SK-N-SH (cell line): ENCODE data around the gene ADAP1. TPM values are rescaled to one million over a fixed set of nuclear protein-coding genes. Genes with fewer than 3 reads are reported as not detected.

Experiments used
- CTCF ChIA-PET: fragments of 300-600, 350-600 bp; formaldehyde crosslinking; extraction: SDS; loops from one replicate; lab custom pipeline; 2021; lab: Yijun Ruan, JAX
- POLR2A ChIA-PET: fragments of 350-600 bp; sonication (Branson Sonifier 250); formaldehyde crosslinking; extraction: SDS; loops from one replicate; lab custom pipeline; 2020; ENCODE audit warnings: antibody characterized with exemption, inconsistent platforms; lab: Yijun Ruan, JAX
- DNase-seq: peaks from one replicate; pipeline ENCODE4 v3.0.0; 2012
- H2AFZ ChIP-seq: fragments of 200-600 bp; sonication (generic); 2 replicates; pipeline ENCODE4 v1.8.1; 2016; ENCODE audit warnings: antibody characterized with exemption, mild to moderate bottlenecking, low read depth
- H3F3A ChIP-seq: fragments of 200-600 bp; sonication (generic); replicated peaks from 2 replicates; pipeline ENCODE3; 2016; ENCODE audit warnings: antibody characterized with exemption, mild to moderate bottlenecking; ENCODE audit not compliant: insufficient read depth
- H3K27ac ChIP-seq, 2 experiments: fragments of 200-500 bp in 1 of 2; fragments of 200-600 bp in 1 of 2; sonication (Bioruptor generic) in 1 of 2; sonication (generic), shearing (Covaris generic) in 1 of 2; 2 replicates each; pipeline versions ENCODE4 v1.5.1 to v1.6.1; 2014 to 2016; ENCODE audit warnings: low read depth in 2 of 2, inconsistent platforms in 1 of 2, low read length in 1 of 2, mild to moderate bottlenecking in 1 of 2, mixed read lengths in 1 of 2
- H3K27me3 ChIP-seq: fragments of 200-600 bp; sonication (generic), shearing (Covaris generic); 2 replicates; pipeline ENCODE4 v1.6.1; 2016; ENCODE audit warnings: mixed run types; ENCODE audit not compliant: insufficient read depth
- H3K36me3 ChIP-seq, 2 experiments: fragments of 200-500 bp in 1 of 2; fragments of 200-600 bp in 1 of 2; sonication (Bioruptor generic) in 1 of 2; sonication (generic) in 1 of 2; replicated peaks in 1 of 2; 2 replicates each; pipeline versions ENCODE3 to v1.5.1; 2014 to 2016; ENCODE audit warnings: low read length in 1 of 2, mild to moderate bottlenecking in 1 of 2; ENCODE audit not compliant: insufficient read depth in 2 of 2, control insufficient read depth in 1 of 2
- H3K4me1 ChIP-seq, 2 experiments: fragments of 200-500 bp in 1 of 2; fragments of 200-600 bp in 1 of 2; sonication (Bioruptor generic) in 1 of 2; sonication (generic), shearing (Covaris generic) in 1 of 2; 2 replicates each; pipeline versions ENCODE4 v1.5.1 to v1.6.1; 2014 to 2016; ENCODE audit warnings: low read depth in 1 of 2, low read length in 1 of 2, mixed run types in 1 of 2; ENCODE audit not compliant: insufficient read depth in 2 of 2, control insufficient read depth in 1 of 2
- H3K4me2 ChIP-seq: fragments of 200-600 bp; sonication (generic), shearing (Covaris generic); 2 replicates; pipeline ENCODE4 v1.6.1; 2017; ENCODE audit warnings: mixed run types
- H3K4me3 ChIP-seq, 2 experiments: fragments of 200-500 bp in 1 of 2; fragments of 200-600 bp in 1 of 2; sonication (Bioruptor generic) in 1 of 2; sonication (generic), shearing (Covaris generic) in 1 of 2; 2 replicates each; pipeline versions ENCODE4 v1.5.1 to v1.8.1; 2014 to 2016; ENCODE audit warnings: low read depth in 2 of 2, inconsistent platforms in 1 of 2, low read length in 1 of 2, mild to moderate bottlenecking in 1 of 2, mixed read lengths in 1 of 2, moderate library complexity in 1 of 2
- H3K79me2 ChIP-seq: fragments of 200-600 bp; sonication (generic); 2 replicates; pipeline ENCODE4 v1.8.1; 2017; ENCODE audit warnings: mild to moderate bottlenecking; ENCODE audit not compliant: insufficient read depth
- H3K9ac ChIP-seq: fragments of 200-600 bp; sonication (generic); 2 replicates; pipeline ENCODE4 v1.6.1; 2017; ENCODE audit warnings: mixed run types
- H3K9me2 ChIP-seq: fragments of 200-600 bp; sonication (generic); 2 replicates; pipeline ENCODE4 v1.6.1; 2017; ENCODE audit warnings: mixed run types
- H3K9me3 ChIP-seq: fragments of 200-600 bp; sonication (generic); 2 replicates; pipeline ENCODE4 v1.6.1; 2017; ENCODE audit warnings: mixed run types, mild to moderate bottlenecking, moderate library complexity
- H4K20me1 ChIP-seq: fragments of 200-600 bp; sonication (generic); 2 replicates; pipeline ENCODE4 v1.6.1; 2017; ENCODE audit warnings: mild to moderate bottlenecking, mixed run types; ENCODE audit not compliant: insufficient read depth
- CHD2 ChIP-seq: fragments of 150-350 bp; IDR thresholded peaks from 2 replicates; pipeline ENCODE4 v1.6.1; 2018; ENCODE audit warnings: low read length; ENCODE audit not compliant: partially characterized antibody
- ELF1 ChIP-seq: IDR thresholded peaks from 2 replicates; pipeline ENCODE4 v1.4.0; 2012
- FOXJ3 ChIP-seq: sonication (generic); formaldehyde crosslinking; IDR thresholded peaks from 2 replicates; pipeline ENCODE4 v1.5.1; 2020; ENCODE audit warnings: mild to moderate bottlenecking, missing genetic modification reagents
- FOXM1 ChIP-seq: IDR thresholded peaks from 2 replicates; pipeline ENCODE4 v1.4.0; 2012; ENCODE audit warnings: low read depth, mild to moderate bottlenecking
- NRF1 ChIP-seq: IDR thresholded peaks from 2 replicates; pipeline ENCODE4 v1.6.1; 2012; ENCODE audit warnings: low read depth, mild to moderate bottlenecking, low read length
- RFX5 ChIP-seq: IDR thresholded peaks from 2 replicates; pipeline ENCODE4 v1.6.1; 2012; ENCODE audit warnings: mild to moderate bottlenecking, improper control_type of control experiment, low read length
- RXRA ChIP-seq: IDR thresholded peaks from 2 replicates; pipeline ENCODE4 v1.4.0; 2012; ENCODE audit warnings: low read depth, mild to moderate bottlenecking, borderline replicate concordance
- TCF12 ChIP-seq: IDR thresholded peaks from 2 replicates; pipeline ENCODE4 v1.4.0; 2012
- WGBS: methylation state at CpG from one replicate; pipeline ENCODE4 v1.1.6; 2017; ENCODE audit warnings: low lambda C conversion rate; 5-methylcytosine and 5-hydroxymethylcytosine counted together
- polyA plus RNA-seq, 3 experiments: library from polyadenylated mRNA; depleted of rRNA; stranded (reverse); fragments of >200 nt; gene quantifications; 2 replicates each; pipeline ENCODE4 v1.2.3, GENCODE V29; 2012
- TF ChIP-seq, protein P1 (sequence below): fragments of 200-600 bp; sonication (generic); IDR thresholded peaks from 2 replicates; pipeline ENCODE4 v1.6.1; 2017; ENCODE audit warnings: antibody characterized with exemption, mild to moderate bottlenecking, moderate library complexity
- TF ChIP-seq, protein P2 (sequence below): IDR thresholded peaks from 2 replicates; pipeline ENCODE4 v1.4.0; 2012; ENCODE audit warnings: low read depth, borderline replicate concordance
- TF ChIP-seq, protein P3 (sequence below): IDR thresholded peaks from 2 replicates; pipeline ENCODE4 v1.4.0; 2012; ENCODE audit warnings: low read depth
- TF ChIP-seq, protein P4 (sequence below): IDR thresholded peaks from 2 replicates; pipeline ENCODE4; 2012
- TF ChIP-seq, protein P5 (sequence below): IDR thresholded peaks from 2 replicates; pipeline ENCODE4 v1.6.1; 2012; ENCODE audit warnings: mild to moderate bottlenecking, low read depth, low read length, moderate library complexity
- TF ChIP-seq, protein P6 (sequence below): fragments of 150-350 bp; IDR thresholded peaks from 2 replicates; pipeline ENCODE4 v1.6.1; 2016; ENCODE audit warnings: mild to moderate bottlenecking, low read depth, low read length

The ADAP1 gene
- polyA plus RNA-seq, 1 of the 3 experiments (the other 2 are of a cell fraction): 3.2 TPM

DNA sequence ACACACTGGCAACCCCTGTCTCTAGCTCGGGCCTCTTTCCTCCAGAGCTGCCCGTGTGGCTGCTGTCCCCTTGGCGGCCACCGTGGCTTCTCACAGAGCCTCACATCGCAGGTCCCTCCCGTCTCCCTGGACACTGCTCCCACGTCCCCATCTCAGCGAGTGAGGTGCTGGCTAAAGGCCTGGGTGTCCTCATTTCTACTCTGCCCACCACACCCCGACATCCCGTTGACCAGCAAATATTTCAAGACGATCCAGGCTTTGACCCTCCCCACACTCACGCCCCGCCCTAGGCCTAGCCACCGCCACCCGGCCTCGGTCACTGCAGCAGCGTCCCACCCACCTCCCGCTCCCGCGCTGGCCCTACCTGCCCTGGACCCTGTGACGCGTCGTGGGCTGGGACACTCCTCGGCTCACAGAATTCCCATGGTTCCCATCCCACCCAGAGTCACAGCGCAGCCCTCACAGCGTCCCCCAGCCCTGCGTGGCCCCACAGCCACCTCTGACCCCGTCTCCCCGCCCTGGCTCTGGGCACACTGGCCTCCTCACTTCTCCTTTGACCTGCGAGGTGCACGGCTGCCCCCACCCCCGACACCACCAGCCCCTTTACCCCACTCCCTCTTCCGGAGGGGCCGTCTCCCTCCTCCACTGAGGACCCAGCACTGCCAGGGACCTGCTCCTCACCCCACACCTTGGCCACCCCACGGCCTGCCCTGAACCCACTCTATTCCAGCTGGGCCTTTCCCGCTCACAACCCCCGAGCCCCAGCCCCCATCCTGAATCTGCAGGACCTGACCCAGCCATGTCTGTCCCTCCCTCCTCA is 6.9 kb downstream of the ADAP1 start:
- H3F3A ChIP-seq: no peaks in the 10 kb centered on the region
- H3K27ac ChIP-seq: no peak overlapping the region
- H4K20me1 ChIP-seq: no peaks in the 10 kb centered on the region
- H3K9me2 ChIP-seq: no peaks in the 10 kb centered on the region
- H3K4me3 ChIP-seq: no peak overlapping the region
- H3K9me3 ChIP-seq: no peaks in the 10 kb centered on the region
- TF ChIP-seq FOXM1 (no peak), CHD2 (no peak), RFX5 (no peak), FOXJ3 (no peak), TCF12 (no peak), NRF1 (no peak), RXRA (no peak), ELF1 (no peak)
- TF ChIP-seq, protein P1, sequence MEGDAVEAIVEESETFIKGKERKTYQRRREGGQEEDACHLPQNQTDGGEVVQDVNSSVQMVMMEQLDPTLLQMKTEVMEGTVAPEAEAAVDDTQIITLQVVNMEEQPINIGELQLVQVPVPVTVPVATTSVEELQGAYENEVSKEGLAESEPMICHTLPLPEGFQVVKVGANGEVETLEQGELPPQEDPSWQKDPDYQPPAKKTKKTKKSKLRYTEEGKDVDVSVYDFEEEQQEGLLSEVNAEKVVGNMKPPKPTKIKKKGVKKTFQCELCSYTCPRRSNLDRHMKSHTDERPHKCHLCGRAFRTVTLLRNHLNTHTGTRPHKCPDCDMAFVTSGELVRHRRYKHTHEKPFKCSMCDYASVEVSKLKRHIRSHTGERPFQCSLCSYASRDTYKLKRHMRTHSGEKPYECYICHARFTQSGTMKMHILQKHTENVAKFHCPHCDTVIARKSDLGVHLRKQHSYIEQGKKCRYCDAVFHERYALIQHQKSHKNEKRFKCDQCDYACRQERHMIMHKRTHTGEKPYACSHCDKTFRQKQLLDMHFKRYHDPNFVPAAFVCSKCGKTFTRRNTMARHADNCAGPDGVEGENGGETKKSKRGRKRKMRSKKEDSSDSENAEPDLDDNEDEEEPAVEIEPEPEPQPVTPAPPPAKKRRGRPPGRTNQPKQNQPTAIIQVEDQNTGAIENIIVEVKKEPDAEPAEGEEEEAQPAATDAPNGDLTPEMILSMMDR: no peak
- TF ChIP-seq, protein P2, sequence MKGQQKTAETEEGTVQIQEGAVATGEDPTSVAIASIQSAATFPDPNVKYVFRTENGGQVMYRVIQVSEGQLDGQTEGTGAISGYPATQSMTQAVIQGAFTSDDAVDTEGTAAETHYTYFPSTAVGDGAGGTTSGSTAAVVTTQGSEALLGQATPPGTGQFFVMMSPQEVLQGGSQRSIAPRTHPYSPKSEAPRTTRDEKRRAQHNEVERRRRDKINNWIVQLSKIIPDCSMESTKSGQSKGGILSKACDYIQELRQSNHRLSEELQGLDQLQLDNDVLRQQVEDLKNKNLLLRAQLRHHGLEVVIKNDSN: no peak
- TF ChIP-seq, protein P3, sequence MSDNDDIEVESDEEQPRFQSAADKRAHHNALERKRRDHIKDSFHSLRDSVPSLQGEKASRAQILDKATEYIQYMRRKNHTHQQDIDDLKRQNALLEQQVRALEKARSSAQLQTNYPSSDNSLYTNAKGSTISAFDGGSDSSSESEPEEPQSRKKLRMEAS: no peak
- TF ChIP-seq, protein P4, sequence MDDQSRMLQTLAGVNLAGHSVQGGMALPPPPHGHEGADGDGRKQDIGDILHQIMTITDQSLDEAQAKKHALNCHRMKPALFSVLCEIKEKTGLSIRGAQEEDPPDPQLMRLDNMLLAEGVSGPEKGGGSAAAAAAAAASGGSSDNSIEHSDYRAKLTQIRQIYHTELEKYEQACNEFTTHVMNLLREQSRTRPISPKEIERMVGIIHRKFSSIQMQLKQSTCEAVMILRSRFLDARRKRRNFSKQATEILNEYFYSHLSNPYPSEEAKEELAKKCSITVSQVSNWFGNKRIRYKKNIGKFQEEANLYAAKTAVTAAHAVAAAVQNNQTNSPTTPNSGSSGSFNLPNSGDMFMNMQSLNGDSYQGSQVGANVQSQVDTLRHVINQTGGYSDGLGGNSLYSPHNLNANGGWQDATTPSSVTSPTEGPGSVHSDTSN: no peak
- TF ChIP-seq, protein P5, sequence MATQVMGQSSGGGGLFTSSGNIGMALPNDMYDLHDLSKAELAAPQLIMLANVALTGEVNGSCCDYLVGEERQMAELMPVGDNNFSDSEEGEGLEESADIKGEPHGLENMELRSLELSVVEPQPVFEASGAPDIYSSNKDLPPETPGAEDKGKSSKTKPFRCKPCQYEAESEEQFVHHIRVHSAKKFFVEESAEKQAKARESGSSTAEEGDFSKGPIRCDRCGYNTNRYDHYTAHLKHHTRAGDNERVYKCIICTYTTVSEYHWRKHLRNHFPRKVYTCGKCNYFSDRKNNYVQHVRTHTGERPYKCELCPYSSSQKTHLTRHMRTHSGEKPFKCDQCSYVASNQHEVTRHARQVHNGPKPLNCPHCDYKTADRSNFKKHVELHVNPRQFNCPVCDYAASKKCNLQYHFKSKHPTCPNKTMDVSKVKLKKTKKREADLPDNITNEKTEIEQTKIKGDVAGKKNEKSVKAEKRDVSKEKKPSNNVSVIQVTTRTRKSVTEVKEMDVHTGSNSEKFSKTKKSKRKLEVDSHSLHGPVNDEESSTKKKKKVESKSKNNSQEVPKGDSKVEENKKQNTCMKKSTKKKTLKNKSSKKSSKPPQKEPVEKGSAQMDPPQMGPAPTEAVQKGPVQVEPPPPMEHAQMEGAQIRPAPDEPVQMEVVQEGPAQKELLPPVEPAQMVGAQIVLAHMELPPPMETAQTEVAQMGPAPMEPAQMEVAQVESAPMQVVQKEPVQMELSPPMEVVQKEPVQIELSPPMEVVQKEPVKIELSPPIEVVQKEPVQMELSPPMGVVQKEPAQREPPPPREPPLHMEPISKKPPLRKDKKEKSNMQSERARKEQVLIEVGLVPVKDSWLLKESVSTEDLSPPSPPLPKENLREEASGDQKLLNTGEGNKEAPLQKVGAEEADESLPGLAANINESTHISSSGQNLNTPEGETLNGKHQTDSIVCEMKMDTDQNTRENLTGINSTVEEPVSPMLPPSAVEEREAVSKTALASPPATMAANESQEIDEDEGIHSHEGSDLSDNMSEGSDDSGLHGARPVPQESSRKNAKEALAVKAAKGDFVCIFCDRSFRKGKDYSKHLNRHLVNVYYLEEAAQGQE: no peak
- TF ChIP-seq, protein P6, sequence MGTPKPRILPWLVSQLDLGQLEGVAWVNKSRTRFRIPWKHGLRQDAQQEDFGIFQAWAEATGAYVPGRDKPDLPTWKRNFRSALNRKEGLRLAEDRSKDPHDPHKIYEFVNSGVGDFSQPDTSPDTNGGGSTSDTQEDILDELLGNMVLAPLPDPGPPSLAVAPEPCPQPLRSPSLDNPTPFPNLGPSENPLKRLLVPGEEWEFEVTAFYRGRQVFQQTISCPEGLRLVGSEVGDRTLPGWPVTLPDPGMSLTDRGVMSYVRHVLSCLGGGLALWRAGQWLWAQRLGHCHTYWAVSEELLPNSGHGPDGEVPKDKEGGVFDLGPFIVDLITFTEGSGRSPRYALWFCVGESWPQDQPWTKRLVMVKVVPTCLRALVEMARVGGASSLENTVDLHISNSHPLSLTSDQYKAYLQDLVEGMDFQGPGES: no peak
- no peaks in the 10 kb centered on the region for H3K79me2 ChIP-seq
- no peak overlapping the region for H2AFZ ChIP-seq
- CTCF ChIA-PET: interaction anchor here (0.9 to 1.0 kb wide), 2 partner anchors 25 to 47 kb away, joined by 3 to 4 read pairs; no protein-coding TSS in a partner anchor
- no peaks in the 10 kb centered on the region for H3K36me3 ChIP-seq
- DNase-seq: peak; percentile 38
- 82% methylated on average over 37 of the region's 37 CpGs for WGBS
- H3K9ac ChIP-seq: no peak overlapping the region
- H3K27me3 ChIP-seq: no peaks in the 10 kb centered on the region
- no peak overlapping the region for H3K4me2 ChIP-seq
- no peaks in the 10 kb centered on the region for H3K4me1 ChIP-seq
- POLR2A ChIA-PET: no interaction called here
